Measurements from ENCODE around the gene NEDD8.

Gene NEDD8

GRCh38 chr14:24181371-24182077 is 50.6 kb downstream of the NEDD8 start:
- Histone ChIP-seq H3K4me3 (ENCODE audit: low read depth, low read length, poor library complexity, severe bottlenecking) (no peak overlapping the region), H3K36me3 (ENCODE audit: insufficient read depth, low read length) (peaks cover 89% of the 10 kb centered on the region), H3K4me1 (ENCODE audit: insufficient read depth, low read length, severe bottlenecking) (no peaks in the 10 kb centered on the region), H3K9me3 (ENCODE audit: low read length) (no peaks in the 10 kb centered on the region), H3K4me2 (ENCODE audit: low read length) (no peak overlapping the region), H3K27me3 (ENCODE audit: insufficient read depth, low read length) (no peaks in the 10 kb centered on the region), H3K9me2 (ENCODE audit: low read depth, low read length) (no peaks in the 10 kb centered on the region), H4K20me1 (ENCODE audit: insufficient read depth, low read length) (no peaks in the 10 kb centered on the region), H3K27ac (ENCODE audit: low read depth, low read length, poor library complexity, severe bottlenecking) (no peak overlapping the region), H2AFZ (ENCODE audit: low read length) (no peak overlapping the region), H3K79me2 (ENCODE audit: insufficient read depth, low read length) (no peaks in the 10 kb centered on the region), H3F3A (ENCODE audit: insufficient read depth, low read length) (no peaks in the 10 kb centered on the region), H3K9ac (ENCODE audit: low read length) (no peak overlapping the region)
- TF ChIP-seq EZH2 (IDR thresholded peaks at IDR 0.05; ENCODE audit: borderline replicate concordance, low read length) (no peak), CTCF (IDR thresholded peaks at IDR 0.05; ENCODE audit: low read length) (no peak)

DNA sequence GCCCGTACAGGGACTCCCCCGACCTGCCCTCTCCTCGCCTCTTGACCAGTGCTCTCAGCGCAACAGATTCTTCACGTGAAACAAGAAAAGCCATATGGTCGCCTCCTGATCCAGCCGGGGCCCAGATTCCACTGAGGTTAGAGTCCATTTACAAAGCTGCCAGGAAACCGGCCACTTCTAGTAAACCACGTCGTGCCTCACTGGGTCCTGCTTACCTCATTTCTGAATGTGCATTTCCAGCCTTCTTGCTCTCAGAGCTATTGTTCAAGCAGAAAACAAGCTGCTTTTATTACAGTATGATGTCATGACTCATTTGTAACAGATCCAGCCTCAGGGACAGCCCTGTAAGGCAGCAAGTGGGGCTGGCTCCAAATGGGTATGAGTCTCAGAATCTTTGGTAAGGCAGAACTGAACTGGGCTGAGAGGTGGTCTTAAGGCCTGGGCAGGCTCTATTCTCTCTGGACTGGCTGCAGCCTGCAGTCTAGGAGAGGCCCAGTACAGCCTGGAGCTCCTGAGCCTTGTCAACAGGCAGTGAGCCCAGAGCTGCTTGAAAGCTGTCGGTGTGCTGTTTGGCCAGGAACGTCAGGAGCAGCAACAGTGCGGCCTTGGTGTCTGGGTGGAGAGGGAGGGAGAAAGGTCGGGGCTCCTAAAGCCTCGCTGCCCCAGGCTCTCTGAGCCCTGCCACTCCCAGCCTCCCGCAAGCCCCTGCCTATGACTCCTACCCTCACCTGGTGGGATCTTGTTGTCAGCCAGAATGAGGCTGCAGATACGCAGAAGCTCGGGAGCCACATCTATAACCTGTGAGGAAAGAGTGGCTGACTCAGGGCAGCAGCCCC is 52.0 kb downstream of the NEDD8 start:
- H3K4me3 ChIP-seq (ENCODE audit: low read depth, low read length, poor library complexity, severe bottlenecking) = no peak overlapping the region
- H3K79me2 ChIP-seq (ENCODE audit: insufficient read depth, low read length) = no peaks in the 10 kb centered on the region
- no peaks in the 10 kb centered on the region for H3K4me1 ChIP-seq (ENCODE audit: insufficient read depth, low read length, severe bottlenecking)
- H3K27me3 ChIP-seq (ENCODE audit: insufficient read depth, low read length) = no peaks in the 10 kb centered on the region
- no peaks in the 10 kb centered on the region for H3K9me3 ChIP-seq (ENCODE audit: low read length)
- H3K36me3 ChIP-seq (ENCODE audit: insufficient read depth, low read length) = peaks cover 77% of the 10 kb centered on the region
- H3K9ac ChIP-seq (ENCODE audit: low read length) = no peak overlapping the region
- H2AFZ ChIP-seq (ENCODE audit: low read length) = no peak overlapping the region
- no peak for TF ChIP-seq CTCF (IDR thresholded peaks at IDR 0.05; ENCODE audit: low read length)
- TF ChIP-seq EZH2 (IDR thresholded peaks at IDR 0.05; ENCODE audit: borderline replicate concordance, low read length) = no peak
- H3K9me2 ChIP-seq (ENCODE audit: low read depth, low read length) = no peaks in the 10 kb centered on the region
- H3K4me2 ChIP-seq (ENCODE audit: low read length) = no peak overlapping the region
- no peaks in the 10 kb centered on the region for H4K20me1 ChIP-seq (ENCODE audit: insufficient read depth, low read length)
- no peaks in the 10 kb centered on the region for H3F3A ChIP-seq (ENCODE audit: insufficient read depth, low read length)
- H3K27ac ChIP-seq (ENCODE audit: low read depth, low read length, poor library complexity, severe bottlenecking) = no peak overlapping the region

DNA sequence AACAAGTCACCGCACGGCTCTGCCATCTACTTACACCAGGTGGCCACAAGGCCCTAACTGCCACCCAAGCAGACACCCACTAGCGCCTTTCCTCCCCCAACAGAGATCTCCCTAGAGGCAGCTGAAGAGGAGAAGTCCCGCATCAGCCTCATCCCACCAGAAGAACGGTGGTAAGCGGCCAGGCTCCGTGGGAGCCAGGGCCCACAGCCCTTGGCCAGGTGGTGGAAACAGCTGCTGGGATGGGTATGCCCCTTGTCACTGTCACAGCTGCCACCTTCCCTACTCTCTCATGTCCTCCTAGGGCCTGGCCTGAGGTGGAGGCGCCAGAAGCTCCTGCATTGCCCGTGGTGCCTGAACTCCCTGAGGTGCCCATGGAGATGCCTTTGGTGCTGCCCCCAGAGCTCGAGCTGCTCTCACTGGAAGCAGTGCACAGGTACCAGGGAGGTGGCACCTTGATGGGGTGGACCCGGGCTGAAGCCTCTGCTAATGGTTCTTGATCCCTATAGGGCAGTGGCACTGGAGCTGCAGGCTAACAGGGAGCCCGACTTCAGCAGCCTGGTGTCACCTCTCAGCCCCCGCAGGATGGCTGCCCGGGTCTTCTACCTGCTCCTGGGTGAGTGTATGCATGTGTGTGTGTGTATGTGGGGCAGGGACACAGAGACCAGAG is 52.7 kb downstream of the NEDD8 start:
- Histone ChIP-seq H3K4me3 (ENCODE audit: low read depth, low read length, poor library complexity, severe bottlenecking) (no peak overlapping the region), H3K9me3 (ENCODE audit: low read length) (no peaks in the 10 kb centered on the region), H4K20me1 (ENCODE audit: insufficient read depth, low read length) (no peaks in the 10 kb centered on the region), H3K27me3 (ENCODE audit: insufficient read depth, low read length) (no peaks in the 10 kb centered on the region), H3K4me1 (ENCODE audit: insufficient read depth, low read length, severe bottlenecking) (no peaks in the 10 kb centered on the region), H3K36me3 (ENCODE audit: insufficient read depth, low read length) (peaks cover 70% of the 10 kb centered on the region), H3K9ac (ENCODE audit: low read length) (no peak overlapping the region), H3K79me2 (ENCODE audit: insufficient read depth, low read length) (no peaks in the 10 kb centered on the region), H2AFZ (ENCODE audit: low read length) (no peak overlapping the region), H3K27ac (ENCODE audit: low read depth, low read length, poor library complexity, severe bottlenecking) (no peak overlapping the region), H3K9me2 (ENCODE audit: low read depth, low read length) (no peaks in the 10 kb centered on the region), H3K4me2 (ENCODE audit: low read length) (no peak overlapping the region), H3F3A (ENCODE audit: insufficient read depth, low read length) (no peaks in the 10 kb centered on the region)
- no peak for TF ChIP-seq CTCF (IDR thresholded peaks at IDR 0.05; ENCODE audit: low read length)
- TF ChIP-seq EZH2 (IDR thresholded peaks at IDR 0.05; ENCODE audit: borderline replicate concordance, low read length) = no peak
